Heart right ventricle (tissue), 16 donors: ENCODE results near the gene TAX1BP1. TPM values are rescaled to one million over a fixed set of nuclear protein-coding genes. Genes with fewer than 3 reads are reported as not detected.

ENCODE experiments used
- ATAC-seq, 8 donors: fragments of 200-7000 bp; cut with Tn5 transposase; one replicate each; pipeline ENCODE4 v1.9.1; 2020; ENCODE audit warnings: mild to moderate bottlenecking in 8 of 8, moderate library complexity in 8 of 8, moderate number of reproducible peaks in 1 of 8
- DNase-seq, 2 donors: peaks; one replicate each; pipeline ENCODE4 v3.0.0-alpha.2; 2020
- H3K27ac ChIP-seq, 10 donors: fragments of 200-600 bp; sonication (generic) in 2 of 10; one replicate each; pipeline versions ENCODE4 v1.5.0 to v1.8.0; 2020 to 2022; ENCODE audit warnings: mild to moderate bottlenecking in 3 of 10
- H3K27me3 ChIP-seq, 7 donors: fragments of 200-600 bp; one replicate each; pipeline ENCODE4 v1.8.0; 2021 to 2022; ENCODE audit warnings: mild to moderate bottlenecking in 2 of 7
- H3K36me3 ChIP-seq, 9 donors: fragments of 200-600 bp; sonication (generic) in 1 of 9; one replicate each; pipeline versions ENCODE4 v1.5.0 to v1.8.0; 2020 to 2022; ENCODE audit warnings: mild to moderate bottlenecking in 2 of 9
- H3K4me1 ChIP-seq, 9 donors: fragments of 200-600 bp; sonication (generic) in 1 of 9; one replicate each; pipeline versions ENCODE4 v1.5.0 to v1.8.0; 2020 to 2022; ENCODE audit warnings: mild to moderate bottlenecking in 4 of 9
- H3K4me3 ChIP-seq, 10 donors: fragments of 200-600 bp; sonication (generic) in 2 of 10; one replicate each; pipeline versions ENCODE4 v1.5.0 to v1.8.0; 2020 to 2022; ENCODE audit warnings: mild to moderate bottlenecking in 7 of 10, moderate library complexity in 2 of 10
- H3K9me3 ChIP-seq, 11 donors: fragments of 200-600 bp in 10 of 11; sonication (generic) in 2 of 11; one replicate each; pipeline versions ENCODE4 v1.5.0 to v1.8.0; 2013 to 2022; ENCODE audit warnings: mild to moderate bottlenecking in 2 of 11, control low read depth in 1 of 11, moderate library complexity in 1 of 11
- WGBS, 2 donors: extraction: QIAGEN DNeasy Blood & Tissue Kit; methylation state at CpG; one replicate each; pipeline ENCODE4 v1.1.7; 2013; ENCODE audit warnings: inconsistent platforms in 1 of 2; 5-methylcytosine and 5-hydroxymethylcytosine counted together
- intact Hi-C, 10 donors: fragments of 100-400 bp; cut with DNase I; formaldehyde crosslinking; loops; one replicate each; pipeline versions ENCODE4 v1.11.1 to v1.14.2; 2022
- polyA plus RNA-seq, 2 donors: library from polyadenylated mRNA; stranded (reverse); fragments of 200-250 nt; gene quantifications; one replicate each; pipeline ENCODE4 v1.2.3, GENCODE V29; 2013
- total RNA-seq, 10 donors: library from RNA; stranded (reverse); fragmentation: NEBNext Ultra II Directional in 3 of 10; extraction: Animal tissue kit (Norgen Biotek cat#: 25700) in 3 of 10; gene quantifications; one replicate each; pipeline versions ENCODE4 v1.2.1 to v1.2.4, GENCODE V29; 2021 to 2023
- TF ChIP-seq, protein P1 (sequence below), 9 donors: fragments of 200-600 bp; sonication (generic) in 2 of 9; IDR thresholded peaks; one replicate each; pipeline versions ENCODE4 v1.5.0 to v1.8.0; 2021 to 2022; ENCODE audit warnings: antibody characterized with exemption in 9 of 9, mild to moderate bottlenecking in 5 of 9, moderate library complexity in 1 of 9
- donor health status: Arrhythmogenic right ventricular cardiomyopathy.
- donor health status: ischemic (EF 13 %, LVEDD 7.1; RV severe dilation, severe dysfunction).
- donor health status: healthy with polysubstance abuse.
- donor health status: DM: no; HTN: yes; CAD: no.
- donor health status: DM: no; HTN: no; CAD: no.
- donor health status: ischemic (EF 25% LVEDD 6.9; RV normal size, moderate dysfunction).
- donor health status: ischemic (EF 25% LVEDD 5.7; RV mildly dilated, moderate dysfunction).
- donor health status: healthy.
- donor health status: DM: yes; HTN: yes; CAD: no.
- donor health status: Ischemic cardiomyopathy.
- donor health status: ischemic (EF 35%, LVEDD 5.7; RV mildly dilated, moderate dysfunction).
- donor health status: nonischemic (EF 11% LVEDD 7.7; RV severe dilation, severe dysfunction).
- donor health status: DM: yes; HTN: yes; CAD: no.
- donor health status: PGD.
- donor health status: ischemic (EF 29% LVEDD 5.4; RV normal size, mild dysfunction).
- donor health status: nonischemic (EF 23%, LVEDD 6.1; RV moderate dilation, normal function).

Gene TAX1BP1
- total and polyA plus RNA-seq, 12 donors = 54.0 to 190 (median 165) TPM

DNA sequence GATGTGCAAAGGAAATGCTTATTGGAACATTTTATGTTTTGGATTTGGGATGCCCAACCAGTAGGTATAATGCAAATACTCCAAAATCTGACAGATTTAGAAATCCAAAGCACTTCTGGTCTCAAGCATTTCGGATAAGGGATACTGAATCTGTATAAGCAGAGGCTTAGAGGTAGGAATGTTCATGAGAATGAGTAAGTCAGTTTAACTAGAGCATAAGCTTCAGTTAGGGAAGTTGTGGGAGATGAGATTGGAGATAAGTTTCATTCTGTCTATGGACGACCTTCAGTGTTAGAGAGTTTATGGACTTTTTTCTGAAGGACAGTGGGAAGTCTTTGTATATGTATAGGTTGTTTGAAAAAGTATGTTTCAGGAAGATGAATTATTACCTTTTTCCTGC is 10.4 kb downstream of the TAX1BP1 start:
- TF ChIP-seq, protein P1, sequence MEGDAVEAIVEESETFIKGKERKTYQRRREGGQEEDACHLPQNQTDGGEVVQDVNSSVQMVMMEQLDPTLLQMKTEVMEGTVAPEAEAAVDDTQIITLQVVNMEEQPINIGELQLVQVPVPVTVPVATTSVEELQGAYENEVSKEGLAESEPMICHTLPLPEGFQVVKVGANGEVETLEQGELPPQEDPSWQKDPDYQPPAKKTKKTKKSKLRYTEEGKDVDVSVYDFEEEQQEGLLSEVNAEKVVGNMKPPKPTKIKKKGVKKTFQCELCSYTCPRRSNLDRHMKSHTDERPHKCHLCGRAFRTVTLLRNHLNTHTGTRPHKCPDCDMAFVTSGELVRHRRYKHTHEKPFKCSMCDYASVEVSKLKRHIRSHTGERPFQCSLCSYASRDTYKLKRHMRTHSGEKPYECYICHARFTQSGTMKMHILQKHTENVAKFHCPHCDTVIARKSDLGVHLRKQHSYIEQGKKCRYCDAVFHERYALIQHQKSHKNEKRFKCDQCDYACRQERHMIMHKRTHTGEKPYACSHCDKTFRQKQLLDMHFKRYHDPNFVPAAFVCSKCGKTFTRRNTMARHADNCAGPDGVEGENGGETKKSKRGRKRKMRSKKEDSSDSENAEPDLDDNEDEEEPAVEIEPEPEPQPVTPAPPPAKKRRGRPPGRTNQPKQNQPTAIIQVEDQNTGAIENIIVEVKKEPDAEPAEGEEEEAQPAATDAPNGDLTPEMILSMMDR (IDR thresholded peaks at IDR 0.05) = no peak
- Histone ChIP-seq H3K27me3 (no peaks in the 10 kb centered on the region), H3K9me3 (no peaks in the 10 kb centered on the region), H3K36me3 (peaks cover 0 to 68% (median 14%) of the 10 kb centered on the region in 9 donors), H3K27ac (no peak overlapping the region), H3K4me3 (no peak overlapping the region), H3K4me1 (peaks cover 0 to 43% (median 26%) of the 10 kb centered on the region in 9 donors)
- intact Hi-C loops = no loop called here
- DNase-seq (no peak), ATAC-seq (no peak)
- WGBS, 2 donors = 94 to 96% methylated on average over 2 of the region's 2 CpGs

DNA sequence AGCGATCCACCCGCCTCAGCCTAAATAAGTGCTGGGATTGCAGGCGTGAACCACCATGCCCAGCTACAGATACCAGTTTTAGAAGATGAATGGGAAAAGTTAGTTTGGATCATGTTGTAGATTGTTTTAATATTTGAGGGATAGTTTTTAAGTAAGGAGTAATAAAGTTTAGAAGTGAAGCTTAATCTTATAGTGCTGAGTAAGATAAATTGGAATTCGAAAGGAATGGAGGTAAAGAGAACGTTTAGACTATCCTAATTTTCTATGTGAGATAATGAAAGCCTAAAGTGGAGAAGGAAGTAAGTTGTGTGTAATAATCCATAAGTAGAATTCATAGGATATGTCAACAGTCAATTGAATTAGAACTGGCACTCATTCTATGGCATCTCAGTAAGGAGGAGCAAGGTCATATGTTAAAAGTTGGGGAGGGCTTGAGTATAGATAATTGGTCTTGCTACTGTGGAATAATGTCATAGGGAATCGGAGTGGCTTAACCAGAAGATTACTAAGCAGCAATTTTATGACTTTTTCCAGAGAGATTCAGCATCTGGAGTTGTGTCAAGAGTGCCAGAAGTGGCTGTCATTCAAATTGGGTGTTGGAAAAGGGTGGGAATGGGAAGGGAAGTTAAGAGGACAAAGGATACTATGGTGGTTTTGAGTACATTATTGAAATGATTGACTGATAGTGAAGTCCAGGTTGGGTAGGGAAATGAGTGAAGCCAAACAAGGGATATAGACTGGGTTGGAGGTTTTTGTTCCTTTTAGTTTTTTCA is 12.1 kb downstream of the TAX1BP1 start:
- intact Hi-C loops = no loop called here
- no peaks in the 10 kb centered on the region for H3K9me3 ChIP-seq
- DNase-seq = no peak
- H3K36me3 ChIP-seq = peaks cover 0 to 86% (median 14%) of the 10 kb centered on the region in 9 donors
- TF ChIP-seq, protein P1 (IDR thresholded peaks at IDR 0.05) = no peak
- 89 to 92% methylated on average over 6 of the region's 6 CpGs for WGBS, 2 donors
- H3K27me3 ChIP-seq = no peaks in the 10 kb centered on the region
- peaks cover 0 to 43% (median 18%) of the 10 kb centered on the region in 9 donors for H3K4me1 ChIP-seq
- H3K4me3 ChIP-seq = no peak overlapping the region
- no peak for ATAC-seq
- no peak overlapping the region for H3K27ac ChIP-seq

DNA sequence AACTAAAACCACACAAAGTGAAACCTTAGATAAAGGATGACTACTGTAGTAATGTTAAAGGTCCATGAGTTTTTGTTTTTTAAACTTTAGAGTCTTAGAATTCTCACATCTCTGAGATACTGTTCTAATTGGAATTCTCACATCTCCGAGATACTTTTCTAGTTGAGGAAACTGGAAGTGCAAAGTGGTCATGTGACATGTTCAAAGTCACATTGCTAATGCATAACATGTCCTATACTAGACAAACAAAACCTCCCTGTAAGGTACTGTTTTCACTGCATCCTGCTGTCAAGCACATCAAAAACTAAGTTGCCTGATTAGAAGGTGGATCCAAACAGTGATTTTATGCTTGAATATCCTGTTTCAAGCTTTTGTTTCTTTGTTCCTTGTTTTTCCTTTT is 13.9 kb downstream of the TAX1BP1 start:
- ATAC-seq (no peak), DNase-seq (no peak)
- TF ChIP-seq, protein P1 (IDR thresholded peaks at IDR 0.05) = no peak
- Histone ChIP-seq H3K9me3 (no peaks in the 10 kb centered on the region), H3K27me3 (no peaks in the 10 kb centered on the region), H3K36me3 (peaks cover 0 to 99% (median 8%) of the 10 kb centered on the region in 9 donors), H3K27ac (no peak overlapping the region), H3K4me3 (no peak overlapping the region), H3K4me1 (peaks cover 0 to 31% (median 8%) of the 10 kb centered on the region in 9 donors)
- 63 to 67% methylated on average over 1 of the region's 1 CpG for WGBS, 2 donors
- intact Hi-C loops = no loop called here

DNA sequence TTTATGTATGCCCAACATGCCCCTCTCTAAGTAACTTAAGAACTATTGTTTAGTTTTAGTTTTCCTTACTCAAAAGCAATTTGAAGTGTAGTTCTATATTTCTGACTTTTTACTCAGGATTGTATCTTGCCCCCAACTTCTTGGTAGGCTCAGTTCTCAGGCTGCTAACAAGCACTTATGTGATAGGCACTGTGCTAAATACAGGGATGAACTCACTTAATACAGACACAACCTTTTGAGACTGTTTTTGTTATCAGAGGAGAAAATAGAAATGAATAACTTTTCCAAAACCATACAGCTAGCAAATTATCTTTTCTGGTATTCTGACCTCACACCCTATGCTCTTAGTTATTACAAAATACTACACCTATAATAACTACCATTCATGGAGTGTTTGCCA is 16.3 kb downstream of the TAX1BP1 start:
- TF ChIP-seq, protein P1 (IDR thresholded peaks at IDR 0.05) = no peak
- Histone ChIP-seq H3K9me3 (peaks cover 0 to 2% (median 0%) of the 10 kb centered on the region in 11 donors), H3K27me3 (no peaks in the 10 kb centered on the region), H3K4me1 (peaks cover 0 to 31% (median 8%) of the 10 kb centered on the region in 9 donors), H3K4me3 (no peak overlapping the region), H3K27ac (peak overlapping the region in 1 of 10 donors; percentile 10), H3K36me3 (peaks cover 0 to 99% (median 21%) of the 10 kb centered on the region in 9 donors)
- DNase-seq (no peak), ATAC-seq (peak in 3 of 8 donors; percentile 50 to 70 (median 56))
- intact Hi-C loops = no loop called here
